Breast epithelium (tissue), 3 donors: ENCODE data around the gene HNMT.

Experiments used
- CTCF ChIP-seq, 3 donors: fragments of 450-650 bp; IDR thresholded peaks; one replicate each; pipeline ENCODE4 v1.5.1; 2016 to 2017; ENCODE audit warnings: antibody characterized with exemption in 3 of 3, mild to moderate bottlenecking in 3 of 3, moderate library complexity in 3 of 3
- POLR2A ChIP-seq: fragments of 450-650 bp; IDR thresholded peaks from one replicate; pipeline ENCODE4 v1.6.1; 2016; ENCODE audit warnings: antibody characterized with exemption, mild to moderate bottlenecking, moderate library complexity
- POLR2AphosphoS5 ChIP-seq, 3 donors: sonication (generic); formaldehyde crosslinking; IDR thresholded peaks; one replicate each; pipeline ENCODE4 v1.6.1; 2017; ENCODE audit warnings: antibody characterized with exemption in 3 of 3

- TF ChIP-seq CTCF (IDR thresholded peaks at IDR 0.05) (no peak), POLR2AphosphoS5 (IDR thresholded peaks at IDR 0.05) (no peak), POLR2A (no peak)
These were observed 38.7 kb upstream of the HNMT start for GRCh38 chr2:137925599-137925998.
